GM21529 (cell line): ENCODE measurements around the gene WDR36.
A peak's percentile ranks its signal among the peaks of the same experiment; 100 is the strongest.
"Not testable (repeated sequence)": the region's sequence is repeated elsewhere in the genome, so short reads cannot be mapped to it uniquely, and the experiment has no call there.

ENCODE experiments used
- ATAC-seq: cut with Tn5 transposase; IDR thresholded peaks from one replicate; pipeline ENCODE4 v1.9.1; 2021; ENCODE audit not compliant: unreplicated experiment

WDR36 gene

GRCh38 chr5:111134864-111135263 is 42.7 kb downstream of the WDR36 start:
- no peak for ATAC-seq

GRCh38 chr5:111135363-111135762 is 43.2 kb downstream of the WDR36 start:
- no peak for ATAC-seq

GRCh38 chr5:111135946-111136345 is 43.8 kb downstream of the WDR36 start:
- no peak for ATAC-seq

- ATAC-seq: no peak
Measured at GRCh38 chr5:111138096-111138495, 45.9 kb downstream of the WDR36 start.

- not testable (repeated sequence) for ATAC-seq
Measured at GRCh38 chr5:111141471-111141870, 49.3 kb downstream of the WDR36 start.

- no peak for ATAC-seq
Measured at GRCh38 chr5:111142932-111143331, 50.8 kb downstream of the WDR36 start.

GRCh38 chr5:111143910-111144309 is 51.8 kb downstream of the WDR36 start:
- peak; percentile 40 for ATAC-seq

- ATAC-seq: peak; percentile 99
Measured at GRCh38 chr5:111144352-111144930, 52.3 kb downstream of the WDR36 start.

- no peak for ATAC-seq
Measured at GRCh38 chr5:111146053-111146452, 53.9 kb downstream of the WDR36 start.

GRCh38 chr5:111147502-111147901 is 55.4 kb downstream of the WDR36 start:
- ATAC-seq: no peak

GRCh38 chr5:111151998-111152397 is 59.9 kb downstream of the WDR36 start:
- ATAC-seq: no peak

- no peak for ATAC-seq
Measured at GRCh38 chr5:111153483-111153882, 61.3 kb downstream of the WDR36 start.

- ATAC-seq: no peak
Measured at GRCh38 chr5:111153945-111154344, 61.8 kb downstream of the WDR36 start.

GRCh38 chr5:111158105-111158744 is 66.1 kb downstream of the WDR36 start:
- ATAC-seq: peak; percentile 89

- ATAC-seq: no peak
Measured at GRCh38 chr5:111159845-111160244, 67.7 kb downstream of the WDR36 start.

GRCh38 chr5:111163000-111163399 is 70.9 kb downstream of the WDR36 start:
- ATAC-seq: no peak

- no peak for ATAC-seq
Measured at GRCh38 chr5:111165058-111165457, 72.9 kb downstream of the WDR36 start.

- ATAC-seq: no peak
Measured at GRCh38 chr5:111167551-111167950, 75.4 kb downstream of the WDR36 start.

- ATAC-seq: no peak
Measured at GRCh38 chr5:111168608-111169007, 76.5 kb downstream of the WDR36 start.

- no peak for ATAC-seq
Measured at GRCh38 chr5:111169269-111169668, 77.1 kb downstream of the WDR36 start.

- ATAC-seq: no peak
Measured at GRCh38 chr5:111170279-111170678, 78.1 kb downstream of the WDR36 start.

- no peak for ATAC-seq
Measured at GRCh38 chr5:111172504-111172903, 80.4 kb downstream of the WDR36 start.

- ATAC-seq: no peak
Measured at GRCh38 chr5:111173476-111173875, 81.3 kb downstream of the WDR36 start.
